Cardiac muscle cell (in vitro differentiated cells and primary cell): Measurements from ENCODE around the gene KCTD19. TPM values are rescaled to one million over a fixed set of nuclear protein-coding genes. Genes with fewer than 3 reads are reported as not detected.
A peak's percentile ranks its signal among the peaks of the same experiment; 100 is the strongest.
"Not testable (repeated sequence)": the region's sequence is repeated elsewhere in the genome, so short reads cannot be mapped to it uniquely, and the experiment has no call there.

Experiments used
- DNase-seq, 2 donors: peaks; one replicate each; pipeline versions ENCODE4 v3.0.0 to v3.0.0-alpha.2; 2010 to 2017; ENCODE audit warnings: low read depth in 1 of 2, low spot score in 1 of 2
- H3K27ac ChIP-seq: fragments of 200-600 bp; sonication (generic); 2 replicates; pipeline ENCODE4 v1.5.1; 2016
- H3K27me3 ChIP-seq: fragments of 200-600 bp; sonication (generic); 2 replicates; pipeline ENCODE4 v1.6.0; 2016; ENCODE audit warnings: control low read depth
- H3K36me3 ChIP-seq: fragments of 200-600 bp; sonication (generic); 2 replicates; pipeline ENCODE4 v1.5.1; 2016; ENCODE audit warnings: control low read depth
- H3K4me1 ChIP-seq: fragments of 200-600 bp; sonication (generic); 2 replicates; pipeline ENCODE4 v1.8.1; 2017; ENCODE audit warnings: low read depth, mild to moderate bottlenecking, mixed run types
- H3K4me3 ChIP-seq: fragments of 200-600 bp; sonication (generic); 2 replicates; pipeline ENCODE4 v1.5.1; 2016; ENCODE audit warnings: mild to moderate bottlenecking
- H3K9me3 ChIP-seq: fragments of 200-600 bp; sonication (generic); 2 replicates; pipeline ENCODE4 v1.5.1; 2017; ENCODE audit warnings: low read depth, mild to moderate bottlenecking, control low read depth
- polyA plus RNA-seq: library from polyadenylated mRNA; unstranded; fragments of >200 nt; fragmentation: Nextera tagmentation; extraction: Ambion mirVana; gene quantifications from 2 replicates; pipeline ENCODE4 v1.2.1, GENCODE V29; 2016
- total RNA-seq: library from RNA; depleted of rRNA; stranded (reverse); fragments of >200 nt; gene quantifications from 2 replicates; pipeline ENCODE4 v1.2.3, GENCODE V29; 2016
- TF ChIP-seq, protein P1 (sequence below): IDR thresholded peaks from 2 replicates; pipeline ENCODE4 v1.5.1; 2012; ENCODE audit warnings: low read depth, mild to moderate bottlenecking, low read length

The KCTD19 gene
- total and polyA plus RNA-seq, 2 experiments from 2014 or later: 1.9 TPM; not detected in 1

DNA sequence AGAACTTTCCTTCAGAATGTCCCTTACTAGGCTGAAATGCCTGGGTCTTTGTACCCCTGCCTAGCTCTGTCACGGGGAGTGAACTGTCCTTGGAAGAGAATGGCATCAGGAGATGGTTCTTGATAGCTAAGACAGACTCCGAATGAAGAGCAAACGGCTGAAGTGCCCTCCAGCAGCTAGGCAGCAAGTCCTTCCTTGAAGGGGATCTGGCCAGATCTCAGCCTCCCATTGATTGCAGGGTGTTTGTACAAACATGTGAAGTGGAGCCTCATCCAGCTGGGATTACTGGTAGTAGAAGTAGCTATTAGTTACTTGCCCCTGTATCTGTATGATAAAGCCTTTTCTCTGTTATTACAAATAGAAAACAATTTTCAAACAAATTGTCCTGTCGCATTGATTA lies 31.0 kb upstream of the KCTD19 start:
- no peaks in the 10 kb centered on the region for H3K36me3 ChIP-seq
- H3K4me1 ChIP-seq: no peaks in the 10 kb centered on the region
- TF ChIP-seq, protein P1, sequence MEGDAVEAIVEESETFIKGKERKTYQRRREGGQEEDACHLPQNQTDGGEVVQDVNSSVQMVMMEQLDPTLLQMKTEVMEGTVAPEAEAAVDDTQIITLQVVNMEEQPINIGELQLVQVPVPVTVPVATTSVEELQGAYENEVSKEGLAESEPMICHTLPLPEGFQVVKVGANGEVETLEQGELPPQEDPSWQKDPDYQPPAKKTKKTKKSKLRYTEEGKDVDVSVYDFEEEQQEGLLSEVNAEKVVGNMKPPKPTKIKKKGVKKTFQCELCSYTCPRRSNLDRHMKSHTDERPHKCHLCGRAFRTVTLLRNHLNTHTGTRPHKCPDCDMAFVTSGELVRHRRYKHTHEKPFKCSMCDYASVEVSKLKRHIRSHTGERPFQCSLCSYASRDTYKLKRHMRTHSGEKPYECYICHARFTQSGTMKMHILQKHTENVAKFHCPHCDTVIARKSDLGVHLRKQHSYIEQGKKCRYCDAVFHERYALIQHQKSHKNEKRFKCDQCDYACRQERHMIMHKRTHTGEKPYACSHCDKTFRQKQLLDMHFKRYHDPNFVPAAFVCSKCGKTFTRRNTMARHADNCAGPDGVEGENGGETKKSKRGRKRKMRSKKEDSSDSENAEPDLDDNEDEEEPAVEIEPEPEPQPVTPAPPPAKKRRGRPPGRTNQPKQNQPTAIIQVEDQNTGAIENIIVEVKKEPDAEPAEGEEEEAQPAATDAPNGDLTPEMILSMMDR: no peak
- H3K27me3 ChIP-seq: peaks cover 24% of the 10 kb centered on the region
- no peak for DNase-seq
- H3K9me3 ChIP-seq: no peaks in the 10 kb centered on the region
- H3K27ac ChIP-seq: no peak overlapping the region
- H3K4me3 ChIP-seq: no peak overlapping the region

GRCh38 chr16:67356396-67356795 lies 29.9 kb upstream of the KCTD19 start:
- TF ChIP-seq, protein P1: no peak
- no peak overlapping the region for H3K4me3 ChIP-seq
- no peaks in the 10 kb centered on the region for H3K36me3 ChIP-seq
- H3K27ac ChIP-seq: no peak overlapping the region
- DNase-seq: no peak
- peaks cover 17% of the 10 kb centered on the region for H3K27me3 ChIP-seq
- no peaks in the 10 kb centered on the region for H3K4me1 ChIP-seq
- no peaks in the 10 kb centered on the region for H3K9me3 ChIP-seq

- DNase-seq, H3K27ac ChIP-seq, H3K4me3 ChIP-seq, H3K9me3 ChIP-seq, H3K4me1 ChIP-seq, H3K36me3 ChIP-seq: not testable (repeated sequence)
- peaks cover 22% of the 10 kb centered on the region for H3K27me3 ChIP-seq
These were observed 25.9 kb upstream of the KCTD19 start for GRCh38 chr16:67352463-67352862.

DNA sequence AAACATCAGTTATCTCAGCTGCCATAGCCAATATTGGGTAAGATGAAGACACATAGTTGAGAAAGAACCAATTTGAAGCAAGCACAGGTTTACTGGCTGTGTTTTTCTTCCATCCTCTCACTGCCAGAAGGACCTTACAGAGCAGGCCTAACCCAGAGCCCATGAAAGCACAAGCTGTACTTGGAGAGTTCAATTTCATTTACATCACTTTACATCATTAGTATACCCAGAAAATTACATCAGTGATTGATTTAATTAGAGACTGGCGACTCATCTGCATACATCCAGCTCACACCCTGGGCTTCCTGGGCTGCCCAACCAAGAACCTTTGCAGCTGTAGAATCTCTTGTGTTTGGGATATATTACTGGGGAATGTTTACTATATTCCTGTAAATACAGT lies 23.8 kb upstream of the KCTD19 start:
- Histone ChIP-seq H3K4me3 (no peak overlapping the region), H3K27me3 (peaks cover 22% of the 10 kb centered on the region), H3K27ac (no peak overlapping the region), H3K4me1 (peaks cover 3% of the 10 kb centered on the region), H3K9me3 (no peaks in the 10 kb centered on the region), H3K36me3 (no peaks in the 10 kb centered on the region)
- no peak for DNase-seq
- TF ChIP-seq, protein P1: no peak

GRCh38 chr16:67349172-67349571 lies 22.6 kb upstream of the KCTD19 start:
- no peaks in the 10 kb centered on the region for H3K36me3 ChIP-seq
- peaks cover 17% of the 10 kb centered on the region for H3K27me3 ChIP-seq
- no peak overlapping the region for H3K27ac ChIP-seq
- TF ChIP-seq, protein P1: peak; percentile 40
- no peaks in the 10 kb centered on the region for H3K9me3 ChIP-seq
- H3K4me3 ChIP-seq: no peak overlapping the region
- peaks cover 6% of the 10 kb centered on the region for H3K4me1 ChIP-seq
- peak in 1 of 2 donors; percentile 37 for DNase-seq

- TF ChIP-seq, protein P1: no peak
- Histone ChIP-seq H3K27me3 (peaks cover 13% of the 10 kb centered on the region), H3K4me3 (no peak overlapping the region), H3K36me3 (no peaks in the 10 kb centered on the region), H3K4me1 (peaks cover 6% of the 10 kb centered on the region), H3K9me3 (no peaks in the 10 kb centered on the region), H3K27ac (no peak overlapping the region)
- no peak for DNase-seq
These were observed 19.8 kb upstream of the KCTD19 start for GRCh38 chr16:67346341-67346740.
